Measurements from ENCODE around the gene ATP5IF1.

- TF ChIP-seq CTCF (conservative IDR thresholded peaks at IDR 0.05 in 1 of 2, IDR thresholded peaks at IDR 0.05 in 1 of 2; ENCODE audit: low read depth in 1 of 2, low read length in 2 of 2), result no peak
- no peak for TF ChIP-seq EZH2 (IDR thresholded peaks at IDR 0.05; ENCODE audit: low read length, missing control alignments)
Measured at GRCh38 chr1:28190337-28190979, 45.5 kb upstream of the ATP5IF1 start.

Data from fibroblast of lung (primary cell).